ENCODE data around the gene CHORDC1. TPM values are rescaled to one million over a fixed set of nuclear protein-coding genes. Genes with fewer than 3 reads are reported as not detected.

CHORDC1 gene
- total RNA-seq, 1 donor from 2014 or later, result 42.6 TPM

Other genes starting within 250 kb of the CHORDC1 start
- not detected in 2 replicates for gene TRIM49C, start 191.9 kb downstream of the CHORDC1 start, total RNA-seq
- gene UBTFL1, start 137.1 kb downstream of the CHORDC1 start, total RNA-seq, result not detected in 2 replicates
- 0.92 and 3.2 TPM in 2 replicates for gene NAALAD2, start 88.4 kb downstream of the CHORDC1 start, total RNA-seq

Measured in glomerular endothelial cell (primary cell).